ENCODE measurements around the gene SMIM1.

- TF ChIP-seq POLR2A (IDR thresholded peaks at IDR 0.05; ENCODE audit: low read depth, low read length) (no peak), POLR2AphosphoS5 (IDR thresholded peaks at IDR 0.05; ENCODE audit: insufficient read depth, low read depth, low read length) (no peak)
Observed at GRCh38 chr1:3819771-3820200, 47.2 kb downstream of the SMIM1 start.

Data from endothelial cell of umbilical vein (primary cell).